ENCODE measurements around the gene TTC7B.

The TTC7B gene

GRCh38 chr14:90758028-90758889 is 58.0 kb downstream of the TTC7B start:
- peak; percentile 77 for TF ChIP-seq CTCF (IDR thresholded peaks at IDR 0.05; ENCODE audit: low read depth, low read length)

GRCh38 chr14:90757452-90757851 is 58.8 kb downstream of the TTC7B start:
- no peak for DNase-seq
- Histone ChIP-seq H3K4me3 (ENCODE audit: low read depth, low read length) (no peak overlapping the region), H3K27me3 (no peaks in the 10 kb centered on the region), H3K9me3 (no peaks in the 10 kb centered on the region), H3K36me3 (no peaks in the 10 kb centered on the region), H3K4me1 (peaks cover 25% of the 10 kb centered on the region)
- TF ChIP-seq CTCF (IDR thresholded peaks at IDR 0.05; ENCODE audit: low read depth, low read length), result no peak

More at GRCh38 chr14:90758028-90758889, 58.0 kb downstream of the TTC7B start:
- DNase-seq, result peak; percentile 96
- no peaks in the 10 kb centered on the region for H3K9me3 ChIP-seq
- H3K36me3 ChIP-seq, result no peaks in the 10 kb centered on the region
- H3K27me3 ChIP-seq, result no peaks in the 10 kb centered on the region
- H3K4me3 ChIP-seq (ENCODE audit: low read depth, low read length), result peak overlapping the region; percentile 51
- H3K4me1 ChIP-seq, result peaks cover 25% of the 10 kb centered on the region

- H3K36me3 ChIP-seq, result no peaks in the 10 kb centered on the region
- peaks cover 25% of the 10 kb centered on the region for H3K4me1 ChIP-seq
- H3K4me3 ChIP-seq (ENCODE audit: low read depth, low read length), result no peak overlapping the region
- H3K27me3 ChIP-seq, result no peaks in the 10 kb centered on the region
- TF ChIP-seq CTCF (IDR thresholded peaks at IDR 0.05; ENCODE audit: low read depth, low read length), result peak; percentile 33
- DNase-seq, result no peak
- H3K9me3 ChIP-seq, result no peaks in the 10 kb centered on the region
Measured at GRCh38 chr14:90756755-90757345, 59.4 kb downstream of the TTC7B start.

- no peak for TF ChIP-seq CTCF (IDR thresholded peaks at IDR 0.05; ENCODE audit: low read depth, low read length)
- no peak for DNase-seq
- Histone ChIP-seq H3K4me3 (ENCODE audit: low read depth, low read length) (no peak overlapping the region), H3K36me3 (no peaks in the 10 kb centered on the region), H3K9me3 (no peaks in the 10 kb centered on the region), H3K27me3 (no peaks in the 10 kb centered on the region), H3K4me1 (peaks cover 25% of the 10 kb centered on the region)
Measured at GRCh38 chr14:90755661-90756304, 60.4 kb downstream of the TTC7B start.

GRCh38 chr14:90753456-90754005 is 62.7 kb downstream of the TTC7B start:
- DNase-seq, result no peak
- no peak overlapping the region for H3K4me3 ChIP-seq (ENCODE audit: low read depth, low read length)
- no peak for TF ChIP-seq CTCF (IDR thresholded peaks at IDR 0.05; ENCODE audit: low read depth, low read length)
- H3K36me3 ChIP-seq, result no peaks in the 10 kb centered on the region
- H3K27me3 ChIP-seq, result no peaks in the 10 kb centered on the region
- no peaks in the 10 kb centered on the region; the same call in 1 of the 2 replicates for H3K9me3 ChIP-seq
- H3K4me1 ChIP-seq, result peaks cover 8% of the 10 kb centered on the region

Data from BE2C (cell line).